NT2/D1 (cell line): ENCODE data around the gene GPR176.

Experiments
- SUZ12 ChIP-seq: IDR thresholded peaks from 2 replicates; pipeline ENCODE4 v1.6.1; 2011; ENCODE audit not compliant: insufficient read length, insufficient read depth; ENCODE audit errors: extremely low read depth
- YY1 ChIP-seq: IDR thresholded peaks from 2 replicates; pipeline ENCODE4 v1.6.1; 2011; ENCODE audit not compliant: insufficient read length, insufficient read depth
- ZNF274 ChIP-seq: IDR thresholded peaks from 2 replicates; pipeline ENCODE4 v1.6.1; 2011; ENCODE audit warnings: mild to moderate bottlenecking, low read depth, low read length

GRCh38 chr15:39885099-39885777 is 34.8 kb downstream of the GPR176 start:
- TF ChIP-seq YY1 (no peak), ZNF274 (no peak), SUZ12 (no peak)
